Embryonic facial prominence (tissue), 1 donor: ENCODE results near the gene ENHO.
A peak's percentile ranks its signal among the peaks of the same experiment; 100 is the strongest.

Experiments
- DNase-seq: peaks from one replicate; pipeline ENCODE4 v3.0.0-alpha.2; 2016; ENCODE audit errors: extremely low spot score

Gene ENHO

GRCh38 chr9:34479431-34479866 lies 43.3 kb downstream of the ENHO start:
- DNase-seq, result peak; percentile 35

GRCh38 chr9:34477541-34477940 lies 45.2 kb downstream of the ENHO start:
- no peak for DNase-seq

GRCh38 chr9:34475097-34475496 lies 47.7 kb downstream of the ENHO start:
- DNase-seq, result no peak
